ENCODE results near the gene ZSCAN10. TPM values are rescaled to one million over a fixed set of nuclear protein-coding genes. Genes with fewer than 3 reads are reported as not detected.
"Not testable (repeated sequence)": the region's sequence is repeated elsewhere in the genome, so short reads cannot be mapped to it uniquely, and the experiment has no call there.

ZSCAN10 gene
- total RNA-seq, 1 experiment from 2014 or later: 207 TPM

DNA sequence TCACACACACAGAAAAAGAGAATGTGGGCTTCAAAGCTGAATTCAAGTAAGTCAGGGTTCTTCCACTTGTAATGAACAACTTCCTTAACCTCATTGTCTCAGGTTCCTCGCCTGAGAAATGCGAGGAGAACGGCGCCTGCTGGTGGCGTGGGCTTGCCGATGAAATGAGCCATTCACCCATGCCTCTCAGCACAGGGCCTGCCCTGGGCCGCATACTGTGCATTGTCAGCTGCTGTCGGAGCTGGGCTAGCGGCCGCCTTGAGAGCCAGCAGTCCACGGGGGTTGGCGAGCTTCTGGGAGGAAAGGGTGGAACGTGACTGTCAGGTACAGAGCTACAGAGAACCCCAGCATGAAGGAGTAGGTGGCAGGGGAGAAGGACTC is 45.8 kb downstream of the ZSCAN10 start:
- not testable (repeated sequence) for H3K14ac ChIP-seq (ENCODE audit: insufficient read depth, low read length); H3K27ac Mint-ChIP-seq; H3K79me1 ChIP-seq (ENCODE audit: insufficient read depth, low read depth, low read length, poor library complexity, severe bottlenecking); H4K5ac ChIP-seq (ENCODE audit: insufficient read length, low read depth, low read length); H3K4ac ChIP-seq (ENCODE audit: low read depth, low read length); H3K9me3 Mint-ChIP-seq; H3K27ac ChIP-seq (ENCODE audit: insufficient read length, low read depth, low read length); H3K56ac ChIP-seq (ENCODE audit: insufficient read length, low read depth, low read length); H3K79me2 ChIP-seq (ENCODE audit: insufficient read depth, low read length); H3K4me2 ChIP-seq (ENCODE audit: insufficient read depth, insufficient read length, low read length); H3T11ph ChIP-seq (ENCODE audit: low read length); H4K91ac ChIP-seq (ENCODE audit: insufficient read length, low read depth, low read length); H3K27me3 ChIP-seq (ENCODE audit: insufficient read depth, low read length); H3K4me1 ChIP-seq (ENCODE audit: insufficient read depth, low read length); H4K20me1 ChIP-seq (ENCODE audit: control insufficient read depth, insufficient read depth, insufficient read length); H4K8ac ChIP-seq (replicated peaks; ENCODE audit: insufficient read length, low read depth, low read length); H2BK5ac ChIP-seq (ENCODE audit: insufficient read length, low read length); H3K23ac ChIP-seq (ENCODE audit: insufficient read length, low read depth, low read length); H3K4me3 Mint-ChIP-seq; H2BK120ac ChIP-seq (ENCODE audit: low read depth, low read length, poor library complexity, severe bottlenecking); H3K18ac ChIP-seq (ENCODE audit: insufficient read length, low read depth, low read length); H2AK5ac ChIP-seq (ENCODE audit: insufficient read length, low read length); H3K9me3 ChIP-seq (ENCODE audit: control insufficient read depth, low read depth, low read length); H2AFZ ChIP-seq (ENCODE audit: low read length); H2BK20ac ChIP-seq (ENCODE audit: low read depth, low read length, poor library complexity, severe bottlenecking); H2BK15ac ChIP-seq (ENCODE audit: low read depth, low read length); DNase-seq; H3K23me2 ChIP-seq (ENCODE audit: insufficient read length, low read depth, low read length, poor library complexity, severe bottlenecking); H3K9ac ChIP-seq (ENCODE audit: extremely low read depth, insufficient read length, low read length); H2BK12ac ChIP-seq (ENCODE audit: insufficient read length, low read depth, low read length)
- H3K4me1 Mint-ChIP-seq: peaks cover 14 to 32% of the 10 kb centered on the region in 2 experiments
- H3K27me3 Mint-ChIP-seq (ENCODE audit: low read depth): peaks cover 54% of the 10 kb centered on the region
- TF ChIP-seq CTCF (conservative IDR thresholded peaks at IDR 0.05): peak; percentile 33; the same call in 2 of the 3 replicates
- peaks cover 21 to 47% (median 26%) of the 10 kb centered on the region in 3 experiments for H3K36me3 Mint-ChIP-seq (ENCODE audit: insufficient read depth in 1 of 3, low read depth in 3 of 3)
- WGBS (ENCODE audit: extremely low coverage, insufficient read length, low lambda C conversion rate): no CpG with 5 or more reads among the region's 13 CpGs

- not testable (repeated sequence) for H3K23me2 ChIP-seq (ENCODE audit: insufficient read length, low read depth, low read length, poor library complexity, severe bottlenecking); H4K91ac ChIP-seq (ENCODE audit: insufficient read length, low read depth, low read length); H3K27ac ChIP-seq (ENCODE audit: insufficient read length, low read depth, low read length); H3K9ac ChIP-seq (ENCODE audit: extremely low read depth, insufficient read length, low read length); H3K79me1 ChIP-seq (ENCODE audit: insufficient read depth, low read depth, low read length, poor library complexity, severe bottlenecking); DNase-seq; H3K79me2 ChIP-seq (ENCODE audit: insufficient read depth, low read length); H3K9me3 Mint-ChIP-seq; H3K27ac Mint-ChIP-seq; H2AK5ac ChIP-seq (ENCODE audit: insufficient read length, low read length); H4K8ac ChIP-seq (replicated peaks; ENCODE audit: insufficient read length, low read depth, low read length); H3K56ac ChIP-seq (ENCODE audit: insufficient read length, low read depth, low read length); H3K4me2 ChIP-seq (ENCODE audit: insufficient read depth, insufficient read length, low read length); H4K20me1 ChIP-seq (ENCODE audit: control insufficient read depth, insufficient read depth, insufficient read length); H2BK120ac ChIP-seq (ENCODE audit: low read depth, low read length, poor library complexity, severe bottlenecking); H2BK12ac ChIP-seq (ENCODE audit: insufficient read length, low read depth, low read length); H2BK15ac ChIP-seq (ENCODE audit: low read depth, low read length); H4K5ac ChIP-seq (ENCODE audit: insufficient read length, low read depth, low read length); H3K4me3 Mint-ChIP-seq; H3K4ac ChIP-seq (ENCODE audit: low read depth, low read length); H3K23ac ChIP-seq (ENCODE audit: insufficient read length, low read depth, low read length); H2BK20ac ChIP-seq (ENCODE audit: low read depth, low read length, poor library complexity, severe bottlenecking); H3K18ac ChIP-seq (ENCODE audit: insufficient read length, low read depth, low read length); H3K9me3 ChIP-seq (ENCODE audit: control insufficient read depth, low read depth, low read length); H2BK5ac ChIP-seq (ENCODE audit: insufficient read length, low read length); H3T11ph ChIP-seq (ENCODE audit: low read length); H3K4me1 ChIP-seq (ENCODE audit: insufficient read depth, low read length); H2AFZ ChIP-seq (ENCODE audit: low read length); H3K27me3 ChIP-seq (ENCODE audit: insufficient read depth, low read length); H3K14ac ChIP-seq (ENCODE audit: insufficient read depth, low read length)
- Mint-ChIP-seq H3K27me3 (ENCODE audit: low read depth) (peaks cover 60% of the 10 kb centered on the region), H3K36me3 (ENCODE audit: insufficient read depth in 1 of 3, low read depth in 3 of 3) (peaks cover 23 to 50% (median 28%) of the 10 kb centered on the region in 3 experiments), H3K4me1 (peaks cover 14 to 32% of the 10 kb centered on the region in 2 experiments)
- no CpG with 5 or more reads among the region's 12 CpGs for WGBS (ENCODE audit: extremely low coverage, insufficient read length, low lambda C conversion rate)
Observed at GRCh38 chr16:3052571-3053329, 46.3 kb downstream of the ZSCAN10 start.

Data from H9 (cell line).